CD4-positive, alpha-beta T cell treated with Interleukin-10 for 1 hour (primary cell): Measurements from ENCODE around the gene HOXA5.

Source experiments
- DNase-seq: peaks from one replicate; pipeline ENCODE4 v3.0.0-alpha.2; 2020

HOXA5 gene

GRCh38 chr7:27116031-27116961, 27.2 kb downstream of the HOXA5 start:
- no peak for DNase-seq

- no peak for DNase-seq
Measured at GRCh38 chr7:27115221-27116026, 28.1 kb downstream of the HOXA5 start.

- no peak for DNase-seq
Measured at GRCh38 chr7:27114881-27115220, 28.6 kb downstream of the HOXA5 start.

- no peak for DNase-seq
Measured at GRCh38 chr7:27113991-27114769, 29.3 kb downstream of the HOXA5 start.

GRCh38 chr7:27112955-27113949, 30.2 kb downstream of the HOXA5 start:
- DNase-seq: no peak

GRCh38 chr7:27112361-27112760, 31.1 kb downstream of the HOXA5 start:
- DNase-seq: no peak

GRCh38 chr7:27111751-27112277, 31.7 kb downstream of the HOXA5 start:
- DNase-seq: no peak

- no peak for DNase-seq
Measured at GRCh38 chr7:27111042-27111750, 32.3 kb downstream of the HOXA5 start.

- no peak for DNase-seq
Measured at GRCh38 chr7:27110186-27111031, 33.1 kb downstream of the HOXA5 start.

GRCh38 chr7:27109466-27110185, 33.9 kb downstream of the HOXA5 start:
- no peak for DNase-seq

- no peak for DNase-seq
Measured at GRCh38 chr7:27108390-27109127, 34.9 kb downstream of the HOXA5 start.

- DNase-seq: no peak
Measured at GRCh38 chr7:27107391-27108381, 35.8 kb downstream of the HOXA5 start.

- no peak for DNase-seq
Measured at GRCh38 chr7:27106901-27107240, 36.6 kb downstream of the HOXA5 start.

- no peak for DNase-seq
Measured at GRCh38 chr7:27106181-27106900, 37.1 kb downstream of the HOXA5 start.

GRCh38 chr7:27105301-27106031, 38.0 kb downstream of the HOXA5 start:
- DNase-seq: no peak
